Memory B cell (primary cell): Measurements from ENCODE around the gene SRRD.

Experiments
- ATAC-seq: fragments of 150-1000 bp; cut with Tn5 transposase; 2 replicates; pipeline ENCODE4 v1.10.0; 2021; ENCODE audit warnings: low read depth, mild to moderate bottlenecking, moderate library complexity
- DNase-seq, 2 donors: peaks; one replicate each; pipeline ENCODE4 v3.0.0; 2022; ENCODE audit warnings: low spot score in 2 of 2
- H3K27ac Mint-ChIP-seq: one replicate; pipeline ENCODE4 v1.8.0; 2022; ENCODE audit warnings: mild to moderate bottlenecking, moderate library complexity, mixed read lengths
- H3K27me3 Mint-ChIP-seq: one replicate; pipeline ENCODE4 v1.8.0; 2022; ENCODE audit warnings: mixed read lengths
- H3K36me3 Mint-ChIP-seq: one replicate; pipeline ENCODE4 v1.8.0; 2022; ENCODE audit warnings: mild to moderate bottlenecking, mixed read lengths
- H3K4me1 Mint-ChIP-seq: one replicate; pipeline ENCODE4 v1.8.0; 2022; ENCODE audit warnings: mixed read lengths
- H3K4me3 Mint-ChIP-seq: one replicate; pipeline ENCODE4 v1.8.0; 2022; ENCODE audit warnings: mild to moderate bottlenecking, moderate library complexity, mixed read lengths
- H3K9me3 Mint-ChIP-seq: one replicate; pipeline ENCODE4 v1.8.0; 2022; ENCODE audit warnings: mixed read lengths

Gene SRRD

DNA sequence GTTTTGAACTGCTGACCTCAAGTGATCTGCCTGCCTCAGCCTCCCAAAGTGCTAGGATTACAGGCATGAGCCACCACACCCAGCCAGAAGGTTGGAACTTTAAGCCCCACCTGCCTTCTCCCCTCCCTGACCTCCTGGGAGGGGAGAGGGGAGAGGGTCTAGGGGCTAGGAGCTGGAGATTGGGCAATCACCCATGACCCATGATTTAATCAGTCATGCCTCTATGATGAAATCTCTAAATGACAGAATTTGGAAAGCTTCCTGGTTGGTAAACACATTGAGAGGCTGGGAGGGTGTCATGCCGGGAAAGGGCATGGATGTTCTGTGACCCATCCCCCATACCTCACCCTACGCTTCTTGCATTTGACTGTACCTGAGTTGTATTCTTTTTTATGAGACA is 45.7 kb downstream of the SRRD start:
- H3K4me3 Mint-ChIP-seq: no peak overlapping the region
- H3K36me3 Mint-ChIP-seq: peaks cover 13% of the 10 kb centered on the region
- H3K9me3 Mint-ChIP-seq: no peaks in the 10 kb centered on the region
- no peak for ATAC-seq
- H3K27ac Mint-ChIP-seq: no peak overlapping the region
- no peaks in the 10 kb centered on the region for H3K27me3 Mint-ChIP-seq
- H3K4me1 Mint-ChIP-seq: peaks cover 12% of the 10 kb centered on the region
- DNase-seq: no peak

- Mint-ChIP-seq H3K27ac (peak overlapping the region; percentile 97), H3K4me3 (peak overlapping the region; percentile 30)
Observed at GRCh38 chr22:26534171-26534855, 50.6 kb downstream of the SRRD start.

DNA sequence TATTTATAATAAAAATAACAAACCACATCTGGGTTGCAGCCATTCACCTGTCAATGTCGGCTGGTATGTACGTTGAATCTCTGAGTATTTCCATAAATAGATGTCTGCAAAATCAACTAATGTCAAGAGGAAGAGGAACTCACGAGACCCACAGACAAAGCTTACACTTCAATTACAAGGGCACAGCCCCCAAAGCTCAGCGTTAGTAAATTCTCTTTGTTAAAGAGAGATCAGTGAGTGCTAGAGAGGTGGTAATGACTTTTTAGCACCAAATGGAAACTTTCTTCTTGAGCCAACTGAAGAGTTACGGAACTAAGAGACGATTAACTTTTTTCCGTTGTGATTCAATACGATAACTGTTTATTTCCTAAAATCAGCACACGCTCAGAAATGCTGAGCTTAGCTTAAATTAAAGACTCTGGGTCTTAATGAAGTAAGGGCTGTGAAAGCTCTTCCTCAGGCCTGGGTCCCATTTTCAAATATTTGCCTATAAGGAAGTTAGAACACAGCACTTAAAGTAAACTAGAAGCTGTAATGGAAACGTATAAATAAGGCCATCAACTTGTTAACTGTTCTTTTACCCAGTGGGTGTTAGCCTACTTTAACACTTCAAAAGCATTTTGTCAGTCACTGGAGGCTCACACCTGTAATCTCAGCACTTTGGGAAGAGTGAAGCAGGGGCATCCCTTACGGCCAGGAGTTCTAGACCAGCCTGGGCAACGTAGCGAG is 51.4 kb downstream of the SRRD start:
- peak overlapping the region; percentile 76 for H3K4me3 Mint-ChIP-seq
- ATAC-seq: peak; percentile 69

More at GRCh38 chr22:26534171-26534855, 50.6 kb downstream of the SRRD start:
- ATAC-seq: no peak
- H3K9me3 Mint-ChIP-seq: no peaks in the 10 kb centered on the region
- no peaks in the 10 kb centered on the region for H3K27me3 Mint-ChIP-seq
- DNase-seq: no peak
- peaks cover 31% of the 10 kb centered on the region for H3K4me1 Mint-ChIP-seq
- H3K36me3 Mint-ChIP-seq: peaks cover 15% of the 10 kb centered on the region

GRCh38 chr22:26535603-26535908 is 51.9 kb downstream of the SRRD start:
- H3K36me3 Mint-ChIP-seq: peaks cover 16% of the 10 kb centered on the region
- peak; percentile 84 for ATAC-seq
- no peaks in the 10 kb centered on the region for H3K27me3 Mint-ChIP-seq
- H3K9me3 Mint-ChIP-seq: no peaks in the 10 kb centered on the region
- H3K27ac Mint-ChIP-seq: peak overlapping the region; percentile 97
- peak in 1 of 2 donors; percentile 17 for DNase-seq
- peaks cover 31% of the 10 kb centered on the region for H3K4me1 Mint-ChIP-seq
- peak overlapping the region; percentile 76 for H3K4me3 Mint-ChIP-seq

More for the DNA sequence above, 51.4 kb downstream of the SRRD start:
- H3K9me3 Mint-ChIP-seq: no peaks in the 10 kb centered on the region
- peaks cover 31% of the 10 kb centered on the region for H3K4me1 Mint-ChIP-seq
- H3K27ac Mint-ChIP-seq: peak overlapping the region; percentile 97
- peaks cover 16% of the 10 kb centered on the region for H3K36me3 Mint-ChIP-seq
- DNase-seq: peak in 1 of 2 donors; percentile 7
- no peaks in the 10 kb centered on the region for H3K27me3 Mint-ChIP-seq

GRCh38 chr22:26536056-26536761 is 52.5 kb downstream of the SRRD start:
- H3K4me3 Mint-ChIP-seq: no peak overlapping the region
- H3K4me1 Mint-ChIP-seq: peaks cover 31% of the 10 kb centered on the region
- DNase-seq (no peak), ATAC-seq (no peak)
- peak overlapping the region; percentile 97 for H3K27ac Mint-ChIP-seq
- peaks cover 14% of the 10 kb centered on the region for H3K36me3 Mint-ChIP-seq
- H3K9me3 Mint-ChIP-seq: no peaks in the 10 kb centered on the region
- H3K27me3 Mint-ChIP-seq: no peaks in the 10 kb centered on the region

DNA sequence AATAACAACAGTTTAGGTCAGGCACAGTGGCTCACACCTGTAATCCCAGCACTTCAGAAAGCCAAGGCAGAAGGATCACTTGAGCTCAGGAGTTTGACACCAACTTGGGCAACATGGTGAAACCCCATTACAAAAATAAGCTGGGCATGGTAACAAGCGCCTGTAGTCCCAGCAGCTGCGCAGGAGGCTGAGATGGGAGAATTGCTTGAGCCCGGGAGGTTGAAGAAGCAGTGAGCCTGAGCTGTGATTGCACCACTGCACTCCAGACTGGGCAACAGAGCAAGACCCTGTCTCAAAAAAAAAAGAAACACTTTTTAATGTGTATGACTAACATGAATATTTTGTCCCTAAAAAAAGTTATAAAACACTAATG is 53.1 kb downstream of the SRRD start:
- no peak for DNase-seq
- Mint-ChIP-seq H3K27me3 (no peaks in the 10 kb centered on the region), H3K4me1 (peaks cover 31% of the 10 kb centered on the region), H3K9me3 (no peaks in the 10 kb centered on the region), H3K27ac (peak overlapping the region; percentile 97), H3K4me3 (no peak overlapping the region), H3K36me3 (peaks cover 13% of the 10 kb centered on the region)
- ATAC-seq: no peak

GRCh38 chr22:26540119-26540518 is 56.4 kb downstream of the SRRD start:
- Mint-ChIP-seq H3K4me3 (no peak overlapping the region), H3K27ac (no peak overlapping the region), H3K4me1 (peaks cover 27% of the 10 kb centered on the region), H3K36me3 (peaks cover 15% of the 10 kb centered on the region), H3K9me3 (no peaks in the 10 kb centered on the region), H3K27me3 (no peaks in the 10 kb centered on the region)
- no peak for ATAC-seq
- no peak for DNase-seq

GRCh38 chr22:26541167-26541819 is 57.6 kb downstream of the SRRD start:
- Mint-ChIP-seq H3K36me3 (peaks cover 13% of the 10 kb centered on the region), H3K4me3 (no peak overlapping the region), H3K9me3 (no peaks in the 10 kb centered on the region), H3K27ac (no peak overlapping the region), H3K27me3 (no peaks in the 10 kb centered on the region), H3K4me1 (peaks cover 17% of the 10 kb centered on the region)
- DNase-seq (no peak), ATAC-seq (no peak)

GRCh38 chr22:26542831-26543230 is 59.2 kb downstream of the SRRD start:
- Mint-ChIP-seq H3K36me3 (peaks cover 11% of the 10 kb centered on the region), H3K4me1 (peaks cover 18% of the 10 kb centered on the region), H3K9me3 (no peaks in the 10 kb centered on the region), H3K27ac (peak overlapping the region; percentile 63), H3K27me3 (no peaks in the 10 kb centered on the region), H3K4me3 (no peak overlapping the region)
- DNase-seq: no peak
- ATAC-seq: peak; percentile 53
